ENCODE results near the gene TUBA4B. TPM values are rescaled to one million over a fixed set of nuclear protein-coding genes. Genes with fewer than 3 reads are reported as not detected.

Gene TUBA4B
- total RNA-seq, 1 experiment from 2014 or later = not detected

DNA sequence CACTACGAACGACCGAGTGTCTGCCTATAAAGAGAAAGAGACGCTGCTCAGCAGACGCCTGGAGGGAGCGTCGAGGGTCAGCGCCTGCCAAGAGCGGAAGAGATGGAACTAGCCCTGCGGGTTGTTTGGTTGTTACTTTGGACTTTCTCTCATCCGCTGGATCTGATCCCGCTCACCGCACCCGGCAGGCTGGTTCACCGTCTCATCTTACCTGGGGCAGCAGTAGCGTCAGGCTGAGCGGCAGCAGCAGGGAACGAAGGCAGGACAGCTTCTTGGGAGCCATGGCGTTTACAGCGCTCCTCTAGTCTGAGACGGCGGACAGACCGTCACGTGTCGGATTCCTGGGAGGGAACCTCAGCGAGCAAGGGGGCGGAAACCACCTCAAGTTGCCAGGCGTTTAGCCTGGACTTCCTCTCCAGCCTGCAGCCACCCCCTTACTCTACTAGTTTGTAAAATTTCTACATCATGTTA lies 9.7 kb upstream of the TUBA4B start:
- H3K9ac ChIP-seq (ENCODE audit: extremely low read depth, insufficient read length, low read length) = no peak overlapping the region
- peaks cover 2% of the 10 kb centered on the region; the same call in 1 of the 2 replicates for H3K4me1 ChIP-seq (ENCODE audit: insufficient read depth, low read length)
- H3K9me3 ChIP-seq (ENCODE audit: control insufficient read depth, low read depth, low read length) = no peaks in the 10 kb centered on the region
- H3T11ph ChIP-seq (ENCODE audit: low read length) = no peak overlapping the region
- Mint-ChIP-seq H3K36me3 (ENCODE audit: insufficient read depth in 1 of 3, low read depth in 3 of 3) (peaks cover 0 to 8% (median 4%) of the 10 kb centered on the region in 3 experiments; a peak in 5 of 7 replicates), H3K4me1 (peaks cover 9 to 11% of the 10 kb centered on the region in 2 experiments), H3K4me3 (peak overlapping the region in 1 of 2 experiments; percentile 54; a peak in 2 of 5 replicates), H3K27me3 (ENCODE audit: low read depth) (no peaks in the 10 kb centered on the region), H3K9me3 (no peaks in the 10 kb centered on the region), H3K27ac (peak overlapping the region in 1 of 3 experiments; percentile 41; a peak in 1 of 7 replicates)
- no peak overlapping the region for H4K5ac ChIP-seq (ENCODE audit: insufficient read length, low read depth, low read length)
- H2BK15ac ChIP-seq (ENCODE audit: low read depth, low read length) = no peak overlapping the region
- no peak overlapping the region for H2BK20ac ChIP-seq (ENCODE audit: low read depth, low read length, poor library complexity, severe bottlenecking)
- no peak for DNase-seq
- H3K27me3 ChIP-seq (ENCODE audit: insufficient read depth, low read length) = no peaks in the 10 kb centered on the region
- no peaks in the 10 kb centered on the region for H3K23me2 ChIP-seq (ENCODE audit: insufficient read length, low read depth, low read length, poor library complexity, severe bottlenecking)
- no peak overlapping the region for H2BK12ac ChIP-seq (ENCODE audit: insufficient read length, low read depth, low read length)
- no peaks in the 10 kb centered on the region for H3K79me1 ChIP-seq (ENCODE audit: insufficient read depth, low read depth, low read length, poor library complexity, severe bottlenecking)
- no peak overlapping the region for H3K56ac ChIP-seq (ENCODE audit: insufficient read length, low read depth, low read length)
- no peak overlapping the region for H3K14ac ChIP-seq (ENCODE audit: insufficient read depth, low read length)
- no peak overlapping the region for H2AFZ ChIP-seq (ENCODE audit: low read length)
- H3K4me2 ChIP-seq (ENCODE audit: insufficient read depth, insufficient read length, low read length) = no peak overlapping the region
- no peaks in the 10 kb centered on the region for H3K79me2 ChIP-seq (ENCODE audit: insufficient read depth, low read length)
- no peak overlapping the region for H3K23ac ChIP-seq (ENCODE audit: insufficient read length, low read depth, low read length)
- H3K4ac ChIP-seq (ENCODE audit: low read depth, low read length) = no peak overlapping the region
- H4K91ac ChIP-seq (ENCODE audit: insufficient read length, low read depth, low read length) = no peak overlapping the region
- H3K27ac ChIP-seq (ENCODE audit: insufficient read length, low read depth, low read length) = no peak overlapping the region
- WGBS (ENCODE audit: extremely low coverage, insufficient read length, low lambda C conversion rate) = no CpG with 5 or more reads among the region's 28 CpGs
- H3K18ac ChIP-seq (ENCODE audit: insufficient read length, low read depth, low read length) = no peak overlapping the region
- H4K8ac ChIP-seq (replicated peaks; ENCODE audit: insufficient read length, low read depth, low read length) = no peak overlapping the region
- H4K20me1 ChIP-seq (ENCODE audit: control insufficient read depth, insufficient read depth, insufficient read length) = no peaks in the 10 kb centered on the region
- no peak overlapping the region for H2AK5ac ChIP-seq (ENCODE audit: insufficient read length, low read length)
- no peak overlapping the region for H2BK120ac ChIP-seq (ENCODE audit: low read depth, low read length, poor library complexity, severe bottlenecking)
- TF ChIP-seq, protein P1, sequence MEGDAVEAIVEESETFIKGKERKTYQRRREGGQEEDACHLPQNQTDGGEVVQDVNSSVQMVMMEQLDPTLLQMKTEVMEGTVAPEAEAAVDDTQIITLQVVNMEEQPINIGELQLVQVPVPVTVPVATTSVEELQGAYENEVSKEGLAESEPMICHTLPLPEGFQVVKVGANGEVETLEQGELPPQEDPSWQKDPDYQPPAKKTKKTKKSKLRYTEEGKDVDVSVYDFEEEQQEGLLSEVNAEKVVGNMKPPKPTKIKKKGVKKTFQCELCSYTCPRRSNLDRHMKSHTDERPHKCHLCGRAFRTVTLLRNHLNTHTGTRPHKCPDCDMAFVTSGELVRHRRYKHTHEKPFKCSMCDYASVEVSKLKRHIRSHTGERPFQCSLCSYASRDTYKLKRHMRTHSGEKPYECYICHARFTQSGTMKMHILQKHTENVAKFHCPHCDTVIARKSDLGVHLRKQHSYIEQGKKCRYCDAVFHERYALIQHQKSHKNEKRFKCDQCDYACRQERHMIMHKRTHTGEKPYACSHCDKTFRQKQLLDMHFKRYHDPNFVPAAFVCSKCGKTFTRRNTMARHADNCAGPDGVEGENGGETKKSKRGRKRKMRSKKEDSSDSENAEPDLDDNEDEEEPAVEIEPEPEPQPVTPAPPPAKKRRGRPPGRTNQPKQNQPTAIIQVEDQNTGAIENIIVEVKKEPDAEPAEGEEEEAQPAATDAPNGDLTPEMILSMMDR (conservative IDR thresholded peaks at IDR 0.05) = no peak
- H2BK5ac ChIP-seq (ENCODE audit: insufficient read length, low read length) = no peak overlapping the region
